Right lobe of liver (tissue), 6 donors: ENCODE measurements around the gene TECR. TPM values are rescaled to one million over a fixed set of nuclear protein-coding genes. Genes with fewer than 3 reads are reported as not detected.
"Not testable (repeated sequence)": the region's sequence is repeated elsewhere in the genome, so short reads cannot be mapped to it uniquely, and the experiment has no call there.

ENCODE experiments used
- ATAC-seq, 4 donors: fragments of 200-7000 bp; cut with Tn5 transposase; one replicate each; pipeline ENCODE4 v1.9.1; 2020; ENCODE audit warnings: mild to moderate bottlenecking in 4 of 4, moderate library complexity in 4 of 4
- DNase-seq, 3 donors: peaks; one replicate each; pipeline ENCODE4 v3.0.0-alpha.2; 2020
- H3K27ac ChIP-seq, 3 donors: fragments of 200-600 bp; one replicate each; pipeline ENCODE4 v1.8.0; 2022
- H3K27me3 ChIP-seq, 2 donors: fragments of 200-600 bp; one replicate each; pipeline ENCODE4 v1.8.0; 2022
- H3K36me3 ChIP-seq, 4 donors: fragments of 200-600 bp; sonication (generic) in 1 of 4; one replicate each; pipeline versions ENCODE4 v1.5.1 to v1.8.0; 2017 to 2022; ENCODE audit warnings: control low read depth in 1 of 4
- H3K4me1 ChIP-seq, 4 donors: fragments of 200-600 bp; sonication (generic) in 1 of 4; one replicate each; pipeline versions ENCODE4 v1.5.1 to v1.8.0; 2017 to 2022; ENCODE audit warnings: control low read depth in 1 of 4
- H3K4me3 ChIP-seq, 3 donors: fragments of 200-600 bp; one replicate each; pipeline ENCODE4 v1.8.0; 2022
- H3K9me3 ChIP-seq, 4 donors: fragments of 200-600 bp; sonication (generic) in 1 of 4; one replicate each; pipeline versions ENCODE4 v1.5.1 to v1.8.0; 2017 to 2022; ENCODE audit warnings: control low read depth in 1 of 4
- CTCF ChIP-seq, 4 donors: fragments of 200-600 bp in 3 of 4; fragments of 450-650 bp in 1 of 4; IDR thresholded peaks; one replicate each; pipeline versions ENCODE4 v1.5.1 to v1.8.0; 2016 to 2022; ENCODE audit warnings: antibody characterized with exemption in 4 of 4, mild to moderate bottlenecking in 2 of 4
- POLR2A ChIP-seq: fragments of 450-650 bp; IDR thresholded peaks from one replicate; pipeline ENCODE4 v1.6.1; 2017; ENCODE audit warnings: antibody characterized with exemption, mild to moderate bottlenecking
- WGBS: methylation state at CpG from one replicate; pipeline ENCODE4 v1.1.6; 2018; ENCODE audit warnings: low coverage, low lambda C conversion rate; ENCODE audit not compliant: insufficient coverage; ENCODE audit errors: missing lambda C conversion rate; 5-methylcytosine and 5-hydroxymethylcytosine counted together
- intact Hi-C, 2 donors: fragments of 100-400 bp; cut with DNase I; formaldehyde crosslinking; loops; one replicate each; pipeline versions ENCODE4 v1.11.2 to v1.14.1; 2022
- total RNA-seq, 6 experiments: library from RNA; depleted of rRNA in 2 of 6; stranded (reverse); fragments of >200 nt in 2 of 6; fragmentation: NEBNext Ultra II Directional in 3 of 6; extraction: Animal tissue kit (Norgen Biotek cat#: 25700) in 3 of 6; gene quantifications; one replicate each; pipeline versions ENCODE4 v1.1.0 to v1.2.4, GENCODE V29; 2016 to 2023
- donor health status: DM: no; HTN: yes; CAD: no.
- donor health status: DM: no; HTN: no; CAD: no.
- donor health status: DM: no; HTN: no; CAD: no.
- donor health status: DM: no; HTN: yes; CAD: no.
- donor health status: DM: no; HTN: yes; CAD: no.

TECR gene
- total RNA-seq, 6 experiments from 2014 or later, result 37.9 to 99.0 (median 77.0) TPM

GRCh38 chr19:14502334-14503092 is 26.9 kb upstream of the TECR start:
- peak; percentile 60 to 79 (median 78) for DNase-seq
- H3K27me3 ChIP-seq, result no peaks in the 10 kb centered on the region
- peak overlapping the region in 2 of 3 donors; percentile 72 to 75 for H3K27ac ChIP-seq
- H3K4me1 ChIP-seq, result peaks cover 0 to 30% (median 10%) of the 10 kb centered on the region in 4 donors
- no peaks in the 10 kb centered on the region for H3K9me3 ChIP-seq
- no peak overlapping the region for H3K4me3 ChIP-seq
- TF ChIP-seq POLR2A, result no peak
- TF ChIP-seq CTCF (IDR thresholded peaks at IDR 0.05), result no peak
- H3K36me3 ChIP-seq, result no peaks in the 10 kb centered on the region
- 57% methylated on average over 7 of the region's 11 CpGs for WGBS
- peak; percentile 84 to 90 (median 85) for ATAC-seq
- intact Hi-C loops, result loop anchor here in 1 of 2 donors (10.0 kb wide), 1 partner anchor 52 kb away; no protein-coding TSS in a partner anchor

GRCh38 chr19:14503285-14503684 is 26.1 kb upstream of the TECR start:
- Histone ChIP-seq H3K27me3 (no peaks in the 10 kb centered on the region), H3K36me3 (no peaks in the 10 kb centered on the region), H3K4me1 (peaks cover 0 to 23% (median 7%) of the 10 kb centered on the region in 4 donors), H3K9me3 (no peaks in the 10 kb centered on the region), H3K4me3 (no peak overlapping the region), H3K27ac (peak overlapping the region in 1 of 3 donors; percentile 21)
- ATAC-seq, result no peak
- intact Hi-C loops, result loop anchor here in 1 of 2 donors (10.0 kb wide), 1 partner anchor 52 kb away; no protein-coding TSS in a partner anchor
- WGBS, result 69% methylated on average over 1 of the region's 1 CpG
- no peak for TF ChIP-seq POLR2A
- no peak for TF ChIP-seq CTCF (IDR thresholded peaks at IDR 0.05)
- DNase-seq, result no peak

GRCh38 chr19:14504575-14504974 is 24.8 kb upstream of the TECR start:
- 89% methylated on average over 8 of the region's 8 CpGs for WGBS
- H3K27me3 ChIP-seq, ATAC-seq, H3K9me3 ChIP-seq, H3K36me3 ChIP-seq, DNase-seq, H3K4me3 ChIP-seq, H3K27ac ChIP-seq: not testable (repeated sequence)
- intact Hi-C loops, result loop anchor here in 1 of 2 donors (10.0 kb wide), 1 partner anchor 50 kb away; no protein-coding TSS in a partner anchor
- peaks cover 0 to 13% (median 4%) of the 10 kb centered on the region in 4 donors for H3K4me1 ChIP-seq

- Histone ChIP-seq H3K36me3 (no peaks in the 10 kb centered on the region), H3K27me3 (no peaks in the 10 kb centered on the region), H3K27ac (no peak overlapping the region), H3K9me3 (no peaks in the 10 kb centered on the region), H3K4me1 (peaks cover 0 to 21% (median 6%) of the 10 kb centered on the region in 4 donors), H3K4me3 (no peak overlapping the region)
- WGBS, result 46% methylated on average over 16 of the region's 19 CpGs
- intact Hi-C loops, result loop anchor here in 1 of 2 donors (10.0 kb wide), 1 partner anchor 49 kb away; no protein-coding TSS in a partner anchor
- DNase-seq (peak in 1 of 3 donors; percentile 58), ATAC-seq (peak; percentile 43 to 65 (median 52))
- TF ChIP-seq CTCF (IDR thresholded peaks at IDR 0.05) (peak; percentile 41 to 64 (median 58)), POLR2A (no peak)
These were observed 23.7 kb upstream of the TECR start for GRCh38 chr19:14505488-14506239.
